Erythroblast (primary cell): Measurements from ENCODE around the gene MXD1.

Experiments
- GATA1 ChIP-seq: IDR thresholded peaks from 2 replicates; pipeline ENCODE4 v1.6.1; 2011; ENCODE audit warnings: low read depth, mild to moderate bottlenecking, control low read depth, low read length, moderate library complexity
- POLR2A ChIP-seq: IDR thresholded peaks from 2 replicates; pipeline ENCODE4 v1.6.1; 2011; ENCODE audit warnings: mild to moderate bottlenecking, low read length

DNA sequence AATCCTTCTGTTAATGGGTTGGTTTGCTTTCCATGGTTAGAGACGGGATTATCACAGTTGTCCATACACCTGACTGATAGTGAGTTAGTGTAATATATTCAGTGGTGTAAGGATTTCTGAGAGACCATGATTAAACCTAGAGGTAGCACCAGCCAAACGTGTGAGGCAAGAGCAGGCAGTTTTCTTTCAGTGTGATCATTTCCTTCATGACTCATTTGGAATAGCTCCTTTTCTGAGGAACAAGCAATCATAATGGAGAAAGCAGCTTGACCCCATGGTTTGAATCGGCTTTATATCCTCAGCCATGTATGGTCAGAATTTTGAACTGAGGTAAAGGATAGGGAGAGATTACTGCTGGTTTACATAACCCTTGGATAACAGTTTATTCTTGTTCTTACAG lies 2.9 kb downstream of the MXD1 start:
- TF ChIP-seq POLR2A (no peak), GATA1 (no peak)
